ENCODE data around the gene RSBN1. TPM values are rescaled to one million over a fixed set of nuclear protein-coding genes. Genes with fewer than 3 reads are reported as not detected.
A peak's percentile ranks its signal among the peaks of the same experiment; 100 is the strongest.

RSBN1 gene
- total RNA-seq (10 to 100 TPM in 8 of 10 donors, 1 to 10 TPM in 2; 7.5 to 13.9 (median 11.8) TPM), polyA plus RNA-seq (1 to 10 TPM; 2.1 to 5.0 TPM)
- long read RNA-seq, donor 1, full-length matches to known transcripts = 8 of 17 reads
- long read RNA-seq, donor 1, partial matches to known transcripts = 9 of 17 reads
- long read RNA-seq, donor 1, other reads (novel, unspliced or antisense) = 0 of 17 reads
- long read RNA-seq, donor 2, full-length matches to known transcripts = 5 of 13 reads
- long read RNA-seq, donor 2, partial matches to known transcripts = 7 of 13 reads
- long read RNA-seq, donor 2, other reads (novel, unspliced or antisense) = 1 of 13 reads
- long read RNA-seq, donor 3, full-length matches to known transcripts = 5 of 9 reads
- long read RNA-seq, donor 3, partial matches to known transcripts = 0 of 9 reads
- long read RNA-seq, donor 3, other reads (novel, unspliced or antisense) = 4 of 9 reads

DNA sequence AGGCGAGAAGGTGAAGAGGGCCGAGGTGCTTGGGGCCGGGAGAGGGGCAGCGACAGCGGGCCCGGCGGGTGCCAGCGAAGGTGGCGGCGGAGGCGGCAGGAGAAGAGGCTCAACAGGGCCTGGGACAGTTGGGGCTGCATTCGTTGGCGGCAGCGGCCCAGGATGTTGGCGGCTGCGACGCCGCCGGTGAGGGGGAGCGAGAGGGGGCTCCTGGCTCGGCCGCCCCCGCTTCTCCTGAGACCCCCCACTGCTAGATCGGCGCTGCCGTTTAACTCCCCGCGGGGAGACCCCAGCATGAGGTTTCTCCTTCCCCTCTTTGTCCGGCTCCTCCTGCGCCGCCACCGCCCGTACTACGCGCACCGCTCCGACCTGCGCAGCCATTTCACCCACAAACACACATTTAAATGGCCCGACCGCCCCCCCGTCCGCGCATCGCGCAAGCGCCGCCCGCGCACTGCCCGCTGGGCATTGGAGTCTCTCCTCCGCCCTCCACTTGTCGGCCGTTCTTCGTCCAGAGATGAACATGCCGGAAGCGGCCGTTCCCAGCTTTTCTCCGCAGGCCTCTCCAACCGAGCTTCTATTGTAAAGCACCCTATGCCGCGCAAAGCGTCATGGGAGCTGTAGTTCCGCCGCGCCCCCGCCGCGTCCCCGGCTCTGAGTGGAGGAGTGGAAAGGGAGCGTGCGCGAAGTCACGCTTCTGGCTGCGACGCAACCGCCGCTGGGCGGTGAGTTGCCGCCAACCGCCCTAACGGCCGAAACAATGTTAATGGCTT, at the start of gene RSBN1:
TSS of gene RSBN1 (minus strand) at position 589 of the 773 bp plus-strand sequence. CDS start at position 525, 64 bp downstream.
- H3K9me3 ChIP-seq = no peaks in the 10 kb centered on the region
- H3K27ac ChIP-seq = peak within 1 kb of the TSS; percentile 77 to 97 (median 95)
- ATAC-seq (peak; percentile 97 to 99 (median 98)), DNase-seq (peak; percentile 99)
- H3K4me3 ChIP-seq = peak within 1 kb of the TSS; percentile 76 to 98 (median 91)
- no peaks in the 10 kb centered on the region for H3K27me3 ChIP-seq
- H3K36me3 ChIP-seq = peaks cover 0 to 5% (median 0%) of the 10 kb centered on the region in 9 donors
- WGBS, 2 donors = 1% methylated on average over 80 to 82 of the region's 82 CpGs
- TF ChIP-seq, protein P1, sequence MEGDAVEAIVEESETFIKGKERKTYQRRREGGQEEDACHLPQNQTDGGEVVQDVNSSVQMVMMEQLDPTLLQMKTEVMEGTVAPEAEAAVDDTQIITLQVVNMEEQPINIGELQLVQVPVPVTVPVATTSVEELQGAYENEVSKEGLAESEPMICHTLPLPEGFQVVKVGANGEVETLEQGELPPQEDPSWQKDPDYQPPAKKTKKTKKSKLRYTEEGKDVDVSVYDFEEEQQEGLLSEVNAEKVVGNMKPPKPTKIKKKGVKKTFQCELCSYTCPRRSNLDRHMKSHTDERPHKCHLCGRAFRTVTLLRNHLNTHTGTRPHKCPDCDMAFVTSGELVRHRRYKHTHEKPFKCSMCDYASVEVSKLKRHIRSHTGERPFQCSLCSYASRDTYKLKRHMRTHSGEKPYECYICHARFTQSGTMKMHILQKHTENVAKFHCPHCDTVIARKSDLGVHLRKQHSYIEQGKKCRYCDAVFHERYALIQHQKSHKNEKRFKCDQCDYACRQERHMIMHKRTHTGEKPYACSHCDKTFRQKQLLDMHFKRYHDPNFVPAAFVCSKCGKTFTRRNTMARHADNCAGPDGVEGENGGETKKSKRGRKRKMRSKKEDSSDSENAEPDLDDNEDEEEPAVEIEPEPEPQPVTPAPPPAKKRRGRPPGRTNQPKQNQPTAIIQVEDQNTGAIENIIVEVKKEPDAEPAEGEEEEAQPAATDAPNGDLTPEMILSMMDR (IDR thresholded peaks at IDR 0.05) = peak in 6 of 9 donors; percentile 7 to 47 (median 24)
- intact Hi-C loops (cut with DNase I) = loop anchor here in 8 of 10 donors (1.0 to 10.0 kb wide), 6 partner anchors 53 to 117 kb away; partner anchors contain the start of genes PHTF1 (in 8 of the 8), AP4B1 (in 2 of the 8), DCLRE1B (in 2 of the 8) and HIPK1 (in 1 of the 8)
- H3K4me1 ChIP-seq = peaks cover 0 to 34% (median 25%) of the 10 kb centered on the region in 9 donors

DNA sequence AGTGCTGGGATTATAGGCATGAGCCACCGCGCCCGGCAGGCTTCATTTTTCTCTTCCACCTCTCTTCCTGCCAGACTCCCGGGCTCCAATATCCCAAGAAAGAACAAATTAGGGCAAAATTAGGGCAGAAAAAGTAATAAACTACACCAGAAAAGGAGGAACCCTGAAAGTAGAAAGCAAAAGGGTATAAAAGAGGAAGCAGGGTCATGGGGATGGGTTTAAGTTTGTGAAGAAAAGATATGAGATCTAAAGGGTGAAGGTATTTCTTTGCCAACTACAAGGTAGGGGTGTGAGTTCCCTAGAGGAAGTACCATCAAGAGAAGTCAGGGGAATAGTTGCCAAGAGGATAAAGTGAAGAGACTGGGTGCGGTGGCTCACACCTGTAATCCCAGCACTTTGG, 49.4 kb upstream of the RSBN1 start:
- Histone ChIP-seq H3K4me1 (peaks cover 0 to 50% (median 0%) of the 10 kb centered on the region in 9 donors), H3K4me3 (no peak overlapping the region), H3K36me3 (no peaks in the 10 kb centered on the region), H3K9me3 (no peaks in the 10 kb centered on the region), H3K27ac (peak overlapping the region in 1 of 10 donors; percentile 69), H3K27me3 (peaks cover 0 to 3% (median 0%) of the 10 kb centered on the region in 7 donors)
- TF ChIP-seq, protein P1 (IDR thresholded peaks at IDR 0.05) = no peak
- WGBS, 2 donors = 88 to 96% methylated on average over 5 of the region's 5 CpGs
- no peak for ATAC-seq
- intact Hi-C loops (cut with DNase I) = no loop called here
- DNase-seq = no peak

DNA sequence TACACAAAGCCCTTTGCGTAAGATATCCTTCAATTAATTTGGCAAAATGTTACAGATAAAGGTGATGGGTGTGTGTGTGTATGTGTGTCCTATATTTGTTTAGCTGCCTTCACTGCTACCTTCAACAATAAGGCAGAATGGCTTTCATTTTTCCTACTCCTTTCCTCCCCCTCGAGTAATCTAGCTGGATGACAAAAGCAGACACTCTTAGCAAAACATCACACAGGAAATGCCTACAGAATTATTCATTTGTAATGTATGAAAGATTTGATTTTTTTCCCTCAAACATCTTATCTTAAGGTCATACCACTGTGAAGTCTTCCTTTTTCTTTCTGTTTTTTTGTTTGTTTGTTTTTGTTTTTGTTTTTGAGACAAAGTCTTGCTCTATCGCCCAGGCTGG, 48.6 kb upstream of the RSBN1 start:
- ATAC-seq = no peak
- H3K27ac ChIP-seq = peak overlapping the region in 1 of 10 donors; percentile 69
- peaks cover 0 to 3% (median 0%) of the 10 kb centered on the region in 9 donors for H3K36me3 ChIP-seq
- 59 to 65% methylated on average over 3 of the region's 3 CpGs for WGBS, 2 donors
- no peak overlapping the region for H3K4me3 ChIP-seq
- peaks cover 0 to 3% (median 0%) of the 10 kb centered on the region in 7 donors for H3K27me3 ChIP-seq
- no peak for DNase-seq
- peaks cover 0 to 55% (median 0%) of the 10 kb centered on the region in 9 donors for H3K4me1 ChIP-seq
- H3K9me3 ChIP-seq = no peaks in the 10 kb centered on the region
- intact Hi-C loops (cut with DNase I) = no loop called here
- TF ChIP-seq, protein P1 (IDR thresholded peaks at IDR 0.05) = no peak
